ENCODE results near the gene OLIG2.

- TF ChIP-seq CTCF (IDR thresholded peaks at IDR 0.05) (no peak), FOXP1 (CRISPR knock-in tag; IDR thresholded peaks at IDR 0.05; ENCODE audit: borderline replicate concordance) (no peak), NFE2L1 (CRISPR knock-in tag; IDR thresholded peaks at IDR 0.05) (no peak), SOX15 (CRISPR knock-in tag; IDR thresholded peaks at IDR 0.05) (no peak), NR2C2 (CRISPR knock-in tag; IDR thresholded peaks at IDR 0.05) (no peak), ELF4 (CRISPR knock-in tag; IDR thresholded peaks at IDR 0.05; ENCODE audit: low read depth) (no peak), ZNF138 (CRISPR knock-in tag; conservative IDR thresholded peaks at IDR 0.05) (no peak), TP53 (CRISPR knock-in tag; IDR thresholded peaks at IDR 0.05) (no peak), ZBTB21 (CRISPR knock-in tag; IDR thresholded peaks at IDR 0.05; ENCODE audit: borderline replicate concordance) (no peak), AR (CRISPR knock-in tag; IDR thresholded peaks at IDR 0.05) (no peak), IRF1 (CRISPR knock-in tag; IDR thresholded peaks at IDR 0.05) (no peak), NR3C1 (CRISPR knock-in tag; conservative IDR thresholded peaks at IDR 0.05; ENCODE audit: low read depth) (no peak)
Observed at GRCh38 chr21:33014331-33014730, 11.4 kb upstream of the OLIG2 start.
